B cell (primary cell): ENCODE results near the gene RABEPK. TPM values are rescaled to one million over a fixed set of nuclear protein-coding genes. Genes with fewer than 3 reads are reported as not detected.

Source experiments
- ATAC-seq: fragments of 200-7000 bp; cut with Tn5 transposase; one replicate; pipeline ENCODE4 v1.10.0; 2021; ENCODE audit warnings: low read depth, mild to moderate bottlenecking, moderate number of reproducible peaks, moderate library complexity
- CTCF ChIA-PET: fragments of 350-600 bp; sonication (Branson Sonifier 250); formaldehyde crosslinking; loops from one replicate; lab custom pipeline; 2021; ENCODE audit warnings: antibody characterized with exemption, inconsistent platforms; lab: Charles Lee
- POLR2A ChIA-PET: fragments of 350-600 bp; sonication (Branson Sonifier 250); formaldehyde crosslinking; loops from one replicate; lab custom pipeline; 2021; ENCODE audit warnings: antibody characterized with exemption; lab: Charles Lee
- DNase-seq: peaks from one replicate; pipeline ENCODE4 v3.0.0; 2013
- H2AFZ ChIP-seq: 2 replicates; pipeline ENCODE4 v1.6.1; 2012; ENCODE audit warnings: mild to moderate bottlenecking, low read depth, low read length; ENCODE audit not compliant: insufficient read depth, poor library complexity, severe bottlenecking
- H3K27ac ChIP-seq, 2 donors: 1 replicate in 1 of 2; 2 replicates in 1 of 2; pipeline ENCODE4 v1.5.1; 2012 to 2013; ENCODE audit warnings: low read length in 2 of 2, mild to moderate bottlenecking in 2 of 2, moderate library complexity in 1 of 2
- H3K27me3 ChIP-seq, 4 experiments: fragments of 200-600 bp in 1 of 4; sonication (generic) in 1 of 4; replicated peaks in 1 of 4; 1 replicate in 2 of 4; 2 replicates in 2 of 4; pipeline versions ENCODE4 v1.6.1 to v1.7.0; 2013 to 2016; ENCODE audit warnings: low read length in 3 of 4, mild to moderate bottlenecking in 2 of 4, mixed read lengths in 1 of 4, moderate library complexity in 1 of 4; ENCODE audit not compliant: insufficient read depth in 4 of 4, control insufficient read depth in 3 of 4; ENCODE audit errors: control extremely low read depth in 1 of 4
- H3K36me3 ChIP-seq, 2 experiments: replicated peaks in 1 of 2; 1 replicate in 1 of 2; 2 replicates in 1 of 2; pipeline versions ENCODE4 v1.6.1 to v1.7.1; 2013; ENCODE audit warnings: low read length in 1 of 2; ENCODE audit not compliant: insufficient read depth in 2 of 2, control insufficient read depth in 1 of 2; ENCODE audit errors: control extremely low read depth in 1 of 2, extremely low read depth in 1 of 2
- H3K4me1 ChIP-seq, 2 donors: fragments of 200-600 bp in 1 of 2; sonication (generic) in 1 of 2; 1 replicate in 1 of 2; 2 replicates in 1 of 2; pipeline versions ENCODE4 v1.5.1 to v1.6.1; 2013 to 2017; ENCODE audit warnings: low read length in 2 of 2; ENCODE audit not compliant: control insufficient read depth in 2 of 2, insufficient read depth in 2 of 2
- H3K4me2 ChIP-seq: replicated peaks from 2 replicates; pipeline ENCODE3; 2012; ENCODE audit warnings: mild to moderate bottlenecking, low read depth, low read length; ENCODE audit not compliant: poor library complexity, severe bottlenecking
- H3K4me3 ChIP-seq, 5 experiments: fragments of 200-600 bp in 1 of 5; sonication (generic) in 1 of 5; 1 replicate in 3 of 5; 2 replicates in 2 of 5; pipeline versions ENCODE4 v1.5.1 to v1.7.0; 2011 to 2016; ENCODE audit warnings: low read length in 4 of 5, mild to moderate bottlenecking in 4 of 5, low read depth in 2 of 5, control low read depth in 1 of 5, moderate library complexity in 1 of 5; ENCODE audit not compliant: insufficient read depth in 1 of 5; ENCODE audit errors: control extremely low read depth in 1 of 5, extremely low read depth in 1 of 5
- H3K79me2 ChIP-seq: fragments of 200-600 bp; sonication (generic); one replicate; pipeline ENCODE4 v1.6.0; 2016; ENCODE audit warnings: low read length; ENCODE audit not compliant: control insufficient read depth, insufficient read depth
- H3K9ac ChIP-seq: fragments of 200-600 bp; sonication (generic); 2 replicates; pipeline ENCODE4 v1.6.1; 2017; ENCODE audit warnings: mild to moderate bottlenecking, low read length, moderate library complexity
- H3K9me3 ChIP-seq, 3 donors: one replicate each; pipeline versions ENCODE4 v1.6.1 to v1.7.1; 2013; ENCODE audit warnings: low read length in 2 of 3; ENCODE audit not compliant: control insufficient read depth in 2 of 3, insufficient read depth in 1 of 3; ENCODE audit errors: control extremely low read depth in 1 of 3
- H4K20me1 ChIP-seq: 2 replicates; pipeline ENCODE4 v1.6.0; 2012; ENCODE audit warnings: mild to moderate bottlenecking, low read length; ENCODE audit not compliant: insufficient read depth, control insufficient read depth, poor library complexity, severe bottlenecking
- H3K27ac Mint-ChIP-seq: one replicate; pipeline ENCODE4 v1.8.0; 2021; ENCODE audit warnings: mixed read lengths
- H3K27me3 Mint-ChIP-seq: one replicate; pipeline ENCODE4 v1.8.0; 2021; ENCODE audit warnings: mixed read lengths
- H3K4me1 Mint-ChIP-seq: one replicate; pipeline ENCODE4 v1.8.0; 2021; ENCODE audit warnings: mixed read lengths
- H3K4me3 Mint-ChIP-seq: one replicate; pipeline ENCODE4 v1.8.0; 2021; ENCODE audit warnings: mixed read lengths
- H3K9me3 Mint-ChIP-seq: one replicate; pipeline ENCODE4 v1.8.0; 2022; ENCODE audit warnings: mixed read lengths; ENCODE audit not compliant: insufficient read depth
- CTCF ChIP-seq: fragments of 200-600 bp; IDR thresholded peaks from one replicate; pipeline ENCODE4 v1.8.0; 2022; ENCODE audit warnings: antibody characterized with exemption, mild to moderate bottlenecking
- EZH2 ChIP-seq: IDR thresholded peaks from 2 replicates; pipeline ENCODE4 v1.6.1; 2012; ENCODE audit warnings: borderline replicate concordance, low read depth, mild to moderate bottlenecking, moderate library complexity, low read length; ENCODE audit not compliant: insufficient read depth, poor library complexity, severe bottlenecking
- WGBS: methylation state at CpG from one replicate; pipeline ENCODE4 v1.1.5; 2013; ENCODE audit warnings: missing lambda C conversion rate; ENCODE audit not compliant: insufficient coverage; 5-methylcytosine and 5-hydroxymethylcytosine counted together
- intact Hi-C: fragments of 100-400 bp; cut with micrococcal nuclease; formaldehyde crosslinking; loops from one replicate; pipeline ENCODE4 v1.10.0; 2022
- polyA minus RNA-seq: library from RNA; depleted of rRNA, polyadenylated mRNA; stranded (reverse); fragments of >200 nt; gene quantifications from 2 replicates; pipeline ENCODE4 v1.2.3, GENCODE V29; 2012
- polyA plus RNA-seq: library from polyadenylated mRNA; depleted of rRNA; stranded (reverse); fragments of >200 nt; gene quantifications from 2 replicates; pipeline ENCODE4 v1.2.3, GENCODE V29; 2012
- total RNA-seq, 2 donors: library from RNA; stranded (reverse); fragments of 120-200 nt in 1 of 2; gene quantifications; 1 replicate in 1 of 2; 2 replicates in 1 of 2; pipeline versions ENCODE4 v1.2.3 to v1.2.4, GENCODE V29; 2013 to 2022

The RABEPK gene
- total RNA-seq (9.0 and 11.6 TPM in 2 replicates), polyA plus RNA-seq (8.8 and 12.2 TPM in 2 replicates), polyA minus RNA-seq (8.5 and 10.2 TPM in 2 replicates)
- total RNA-seq (2013) = 12.6 TPM

- H3K4me1 Mint-ChIP-seq = peaks cover 15% of the 10 kb centered on the region
Measured at GRCh38 chr9:125200216-125201047, at the start of gene RABEPK. Gene RABEPK, plus strand, starts transcription at chr9:125200542. Its CDS starts 2,472 bp downstream, at chr9:125203014.

More at GRCh38 chr9:125200216-125201047, at the start of gene RABEPK:
- CTCF ChIA-PET = interaction anchor here (1.6 kb wide), 1 partner anchor 56 kb away, joined by 4 read pairs; no protein-coding TSS in a partner anchor
- Histone ChIP-seq H4K20me1 (no peaks in the 10 kb centered on the region), H3K4me2 (peak within 1 kb of the TSS; percentile 78), H2AFZ (peak within 1 kb of the TSS; percentile 85), H3K27ac (peak within 1 kb of the TSS; percentile 79 to 93), H3K9ac (peak within 1 kb of the TSS; percentile 94), H3K79me2 (peaks cover 2% of the 10 kb centered on the region), H3K27me3 (no peaks in the 10 kb centered on the region), H3K4me1 (peaks cover 10 to 16% of the 10 kb centered on the region in 2 donors), H3K9me3 (no peaks in the 10 kb centered on the region), H3K4me3 (peak within 1 kb of the TSS; percentile 61 to 96 (median 83)), H3K36me3 (peaks cover 0 to 5% of the 10 kb centered on the region in 2 experiments)
- POLR2A ChIA-PET = interaction anchor here (0.6 to 1.8 kb wide), 3 partner anchors 11 to 572 kb away, joined by 3 to 9 read pairs (median 4); partner anchors contain the start of gene HSPA5
- Mint-ChIP-seq H3K9me3 (no peaks in the 10 kb centered on the region), H3K4me3 (peak within 1 kb of the TSS; percentile 96), H3K27ac (peak within 1 kb of the TSS; percentile 95), H3K27me3 (no peaks in the 10 kb centered on the region)
- DNase-seq = peak; percentile 94
- TF ChIP-seq CTCF (no peak), EZH2 (no peak)
- peak; percentile 98 for ATAC-seq
- WGBS = 0% methylated on average over 49 of the region's 51 CpGs
- intact Hi-C loops = loop anchor here (1.0 to 5.0 kb wide), 5 partner anchors 11 to 338 kb away; partner anchors contain the start of genes ARPC5L, GAPVD1, HSPA5 and PPP6C
